ENCODE measurements around the gene TAMALIN. TPM values are rescaled to one million over a fixed set of nuclear protein-coding genes. Genes with fewer than 3 reads are reported as not detected.

Gene TAMALIN
- total RNA-seq, 3 donors from 2014 or later (not counting 1 experiment from before 2014, with no cell fraction given) = 403 to 663 (median 424) TPM

DNA sequence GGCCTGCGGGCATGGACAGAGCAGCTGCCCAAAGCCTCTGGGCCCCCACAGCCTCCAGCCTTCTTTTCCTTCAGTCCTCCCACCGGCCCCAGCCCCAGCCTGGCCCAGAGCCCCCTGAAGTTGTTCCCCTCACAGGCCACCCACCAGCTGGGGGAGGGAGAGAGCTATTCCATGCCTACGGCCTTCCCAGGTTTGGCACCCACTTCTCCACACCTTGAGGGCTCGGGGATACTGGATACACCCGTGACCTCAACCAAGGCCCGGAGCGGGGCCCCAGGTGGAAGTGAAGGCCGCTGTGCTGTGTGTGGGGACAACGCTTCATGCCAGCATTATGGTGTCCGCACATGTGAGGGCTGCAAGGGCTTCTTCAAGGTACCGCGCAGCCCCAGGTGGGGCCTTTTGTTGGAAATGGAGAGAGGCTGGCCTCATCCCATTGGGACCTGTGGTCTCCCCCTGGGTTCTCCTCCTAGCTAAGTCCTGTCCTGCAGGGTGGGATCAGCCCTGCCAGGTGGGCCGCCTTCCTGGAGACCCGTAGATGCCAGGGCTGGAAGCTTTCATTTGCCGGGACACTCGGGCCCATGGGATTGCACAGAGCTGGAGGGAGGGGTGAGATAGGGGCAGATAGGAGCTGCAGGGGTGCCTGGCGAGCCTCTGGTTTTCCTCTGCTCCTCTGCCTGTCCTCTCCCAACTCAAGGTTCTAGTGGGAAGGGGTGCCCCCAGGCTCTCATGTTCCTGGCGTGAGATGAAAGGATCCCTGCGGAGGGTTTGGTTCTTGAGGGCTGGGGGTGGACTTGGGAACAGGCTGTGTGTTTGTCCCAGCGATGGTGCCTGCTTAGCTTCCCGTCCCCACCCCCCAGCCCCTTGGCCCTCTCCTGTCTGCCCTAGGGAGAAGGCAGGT, 48.3 kb downstream of the TAMALIN start:
- Histone ChIP-seq H3K27me3 (ENCODE audit: control insufficient read depth, insufficient read depth, low read length) (no peaks in the 10 kb centered on the region), H3K27ac (ENCODE audit: low read length) (no peak overlapping the region), H3K4me3 (ENCODE audit: low read length) (no peak overlapping the region), H3K36me3 (ENCODE audit: control insufficient read depth, insufficient read depth, low read length) (no peaks in the 10 kb centered on the region), H3K4me1 (ENCODE audit: control insufficient read depth, insufficient read depth, low read length) (peaks cover 25% of the 10 kb centered on the region), H3K9me3 (ENCODE audit: control insufficient read depth, insufficient read depth, low read length) (no peaks in the 10 kb centered on the region)
- intact Hi-C loops (cut with micrococcal nuclease) = no loop called here
- H3K9me3 Mint-ChIP-seq = no peaks in the 10 kb centered on the region
- no peaks in the 10 kb centered on the region for H3K27me3 Mint-ChIP-seq (ENCODE audit: low read depth in 2 of 2)
- 98% methylated on average over 19 of the region's 21 CpGs for WGBS (ENCODE audit: insufficient coverage)
- peak overlapping the region; percentile 3 to 97 for H3K27ac Mint-ChIP-seq
- no peaks in the 10 kb centered on the region for H3K36me3 Mint-ChIP-seq
- TF ChIP-seq, protein P1, sequence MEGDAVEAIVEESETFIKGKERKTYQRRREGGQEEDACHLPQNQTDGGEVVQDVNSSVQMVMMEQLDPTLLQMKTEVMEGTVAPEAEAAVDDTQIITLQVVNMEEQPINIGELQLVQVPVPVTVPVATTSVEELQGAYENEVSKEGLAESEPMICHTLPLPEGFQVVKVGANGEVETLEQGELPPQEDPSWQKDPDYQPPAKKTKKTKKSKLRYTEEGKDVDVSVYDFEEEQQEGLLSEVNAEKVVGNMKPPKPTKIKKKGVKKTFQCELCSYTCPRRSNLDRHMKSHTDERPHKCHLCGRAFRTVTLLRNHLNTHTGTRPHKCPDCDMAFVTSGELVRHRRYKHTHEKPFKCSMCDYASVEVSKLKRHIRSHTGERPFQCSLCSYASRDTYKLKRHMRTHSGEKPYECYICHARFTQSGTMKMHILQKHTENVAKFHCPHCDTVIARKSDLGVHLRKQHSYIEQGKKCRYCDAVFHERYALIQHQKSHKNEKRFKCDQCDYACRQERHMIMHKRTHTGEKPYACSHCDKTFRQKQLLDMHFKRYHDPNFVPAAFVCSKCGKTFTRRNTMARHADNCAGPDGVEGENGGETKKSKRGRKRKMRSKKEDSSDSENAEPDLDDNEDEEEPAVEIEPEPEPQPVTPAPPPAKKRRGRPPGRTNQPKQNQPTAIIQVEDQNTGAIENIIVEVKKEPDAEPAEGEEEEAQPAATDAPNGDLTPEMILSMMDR (IDR thresholded peaks at IDR 0.05) = no peak
- peaks cover 19 to 22% of the 10 kb centered on the region in 2 donors for H3K4me1 Mint-ChIP-seq
- H3K4me3 Mint-ChIP-seq = peak overlapping the region; percentile 17
- ATAC-seq = no peak
- no peak for DNase-seq

DNA sequence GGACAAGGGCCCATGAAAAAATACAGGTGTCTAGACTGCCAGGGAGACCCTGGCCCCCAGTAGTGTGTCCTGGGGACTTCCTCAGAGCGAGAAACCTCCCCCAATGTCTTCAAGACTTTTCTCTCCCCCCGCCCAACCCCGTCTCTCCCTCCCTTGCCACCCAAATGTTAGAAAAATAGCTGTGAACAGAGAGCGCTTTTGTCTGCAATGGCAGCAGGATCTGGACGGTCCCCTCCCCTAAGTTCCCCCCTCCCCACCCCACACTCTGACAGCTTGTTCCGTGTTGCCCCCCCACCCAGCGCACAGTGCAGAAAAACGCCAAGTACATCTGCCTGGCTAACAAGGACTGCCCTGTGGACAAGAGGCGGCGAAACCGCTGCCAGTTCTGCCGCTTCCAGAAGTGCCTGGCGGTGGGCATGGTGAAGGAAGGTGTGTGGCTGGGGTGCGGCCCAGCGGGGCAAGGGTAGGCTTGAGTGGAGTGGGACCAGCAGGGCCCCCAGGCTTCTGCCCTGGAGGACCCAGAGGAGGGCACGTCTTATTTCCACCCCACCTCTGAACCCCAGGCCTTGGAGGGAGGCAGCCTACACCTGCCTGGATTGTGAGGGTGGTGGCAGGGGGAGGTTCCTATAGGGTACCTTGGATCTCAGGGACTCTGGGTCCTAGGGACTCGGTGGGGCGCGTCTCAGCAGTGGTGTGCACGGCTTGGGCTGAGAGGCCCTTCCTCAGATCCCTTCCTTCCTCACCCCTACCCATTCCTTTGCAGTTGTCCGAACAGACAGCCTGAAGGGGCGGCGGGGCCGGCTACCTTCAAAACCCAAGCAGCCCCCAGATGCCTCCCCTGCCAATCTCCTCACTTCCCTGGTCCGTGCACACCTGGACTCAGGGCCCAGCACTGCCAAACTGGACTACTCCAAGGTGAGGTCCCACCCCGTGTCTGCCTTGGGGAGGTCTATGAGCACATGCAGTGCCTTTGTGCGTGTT, 49.3 kb downstream of the TAMALIN start:
- Mint-ChIP-seq H3K4me1 (peaks cover 12 to 13% of the 10 kb centered on the region in 2 donors), H3K27ac (peak overlapping the region; percentile 31 to 97), H3K36me3 (no peaks in the 10 kb centered on the region), H3K9me3 (no peaks in the 10 kb centered on the region), H3K4me3 (no peak overlapping the region), H3K27me3 (ENCODE audit: low read depth in 2 of 2) (no peaks in the 10 kb centered on the region)
- Histone ChIP-seq H3K4me1 (ENCODE audit: control insufficient read depth, insufficient read depth, low read length) (peaks cover 16% of the 10 kb centered on the region), H3K4me3 (ENCODE audit: low read length) (no peak overlapping the region), H3K9me3 (ENCODE audit: control insufficient read depth, insufficient read depth, low read length) (no peaks in the 10 kb centered on the region), H3K27me3 (ENCODE audit: control insufficient read depth, insufficient read depth, low read length) (no peaks in the 10 kb centered on the region), H3K36me3 (ENCODE audit: control insufficient read depth, insufficient read depth, low read length) (no peaks in the 10 kb centered on the region), H3K27ac (ENCODE audit: low read length) (no peak overlapping the region)
- ATAC-seq = no peak
- WGBS (ENCODE audit: insufficient coverage) = 93% methylated on average over 26 of the region's 27 CpGs
- intact Hi-C loops (cut with micrococcal nuclease) = no loop called here
- no peak for DNase-seq
- TF ChIP-seq, protein P1 (IDR thresholded peaks at IDR 0.05) = no peak

DNA sequence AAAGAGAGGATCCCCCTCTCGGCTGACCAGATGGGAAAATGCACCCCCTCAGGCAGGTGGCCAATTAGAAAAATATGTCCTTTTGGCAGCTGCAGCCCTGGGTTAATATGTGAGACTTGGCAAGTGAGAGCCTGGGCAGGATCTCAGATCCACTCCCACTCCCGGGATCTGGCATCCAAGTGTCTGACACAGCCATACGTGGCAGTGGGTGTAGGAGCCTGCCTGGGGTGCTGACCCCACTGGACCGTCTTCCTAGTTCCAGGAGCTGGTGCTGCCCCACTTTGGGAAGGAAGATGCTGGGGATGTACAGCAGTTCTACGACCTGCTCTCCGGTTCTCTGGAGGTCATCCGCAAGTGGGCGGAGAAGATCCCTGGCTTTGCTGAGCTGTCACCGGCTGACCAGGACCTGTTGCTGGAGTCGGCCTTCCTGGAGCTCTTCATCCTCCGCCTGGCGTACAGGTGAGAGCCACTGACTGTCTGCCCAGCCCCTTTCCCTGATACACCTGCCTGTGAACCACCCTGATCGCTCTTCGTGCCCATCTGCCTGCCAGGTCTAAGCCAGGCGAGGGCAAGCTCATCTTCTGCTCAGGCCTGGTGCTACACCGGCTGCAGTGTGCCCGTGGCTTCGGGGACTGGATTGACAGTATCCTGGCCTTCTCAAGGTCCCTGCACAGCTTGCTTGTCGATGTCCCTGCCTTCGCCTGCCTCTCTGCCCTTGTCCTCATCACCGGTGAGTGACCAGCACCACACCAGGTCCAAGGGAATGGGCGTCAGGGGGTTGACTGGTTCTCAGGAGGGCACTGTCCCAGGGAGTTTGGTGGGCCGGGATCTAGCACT, 50.3 kb downstream of the TAMALIN start:
- no peak overlapping the region for H3K4me3 Mint-ChIP-seq
- DNase-seq (no peak), ATAC-seq (no peak)
- H3K27ac ChIP-seq (ENCODE audit: low read length) = no peak overlapping the region
- no peaks in the 10 kb centered on the region for H3K36me3 ChIP-seq (ENCODE audit: control insufficient read depth, insufficient read depth, low read length)
- H3K4me3 ChIP-seq (ENCODE audit: low read length) = no peak overlapping the region
- WGBS (ENCODE audit: insufficient coverage) = 91% methylated on average over 23 of the region's 23 CpGs
- intact Hi-C loops (cut with micrococcal nuclease) = no loop called here
- no peaks in the 10 kb centered on the region for H3K27me3 ChIP-seq (ENCODE audit: control insufficient read depth, insufficient read depth, low read length)
- H3K27ac Mint-ChIP-seq = peak overlapping the region; percentile 11 to 31
- peaks cover 9% of the 10 kb centered on the region for H3K4me1 ChIP-seq (ENCODE audit: control insufficient read depth, insufficient read depth, low read length)
- no peaks in the 10 kb centered on the region for H3K27me3 Mint-ChIP-seq (ENCODE audit: low read depth in 2 of 2)
- no peaks in the 10 kb centered on the region for H3K9me3 Mint-ChIP-seq
- H3K4me1 Mint-ChIP-seq = peaks cover 3% of the 10 kb centered on the region in 2 donors
- no peaks in the 10 kb centered on the region for H3K36me3 Mint-ChIP-seq
- H3K9me3 ChIP-seq (ENCODE audit: control insufficient read depth, insufficient read depth, low read length) = no peaks in the 10 kb centered on the region
- TF ChIP-seq, protein P1 (IDR thresholded peaks at IDR 0.05) = no peak
